GM10266 (cell line): ENCODE data around the gene ATG7.
"Not testable (repeated sequence)": the region's sequence is repeated elsewhere in the genome, so short reads cannot be mapped to it uniquely, and the experiment has no call there.

Source experiments
- DNase-seq: peaks from one replicate; pipeline ENCODE4 v3.0.0; 2012; ENCODE audit errors: extremely low spot score
- TF ChIP-seq, protein P1 (sequence below): IDR thresholded peaks from 2 replicates; pipeline ENCODE4 v1.5.1; 2012; ENCODE audit warnings: mild to moderate bottlenecking, low read depth; ENCODE audit not compliant: control insufficient read depth, insufficient read depth; ENCODE audit errors: missing control alignments

ATG7 gene

DNA sequence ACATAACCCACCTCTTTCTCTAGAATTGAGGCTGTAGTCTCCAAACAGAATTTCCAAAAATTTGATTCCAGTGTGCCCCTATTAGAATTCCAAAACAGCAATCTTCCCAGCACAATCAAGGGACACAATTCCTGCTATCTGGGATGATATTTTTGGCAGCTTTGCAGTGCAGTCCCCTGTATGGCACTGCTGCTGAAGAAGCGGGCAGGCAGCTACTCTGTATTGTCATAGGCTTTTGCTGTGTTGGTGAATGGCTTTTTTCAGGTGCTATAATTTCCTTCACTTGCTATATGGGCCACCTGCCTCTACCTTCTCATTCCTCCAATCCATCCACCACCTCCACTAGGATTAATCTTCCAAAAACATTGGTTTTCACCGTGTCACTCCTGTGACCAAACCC is 226.0 kb downstream of the ATG7 start:
- no peak for DNase-seq
- TF ChIP-seq, protein P1, sequence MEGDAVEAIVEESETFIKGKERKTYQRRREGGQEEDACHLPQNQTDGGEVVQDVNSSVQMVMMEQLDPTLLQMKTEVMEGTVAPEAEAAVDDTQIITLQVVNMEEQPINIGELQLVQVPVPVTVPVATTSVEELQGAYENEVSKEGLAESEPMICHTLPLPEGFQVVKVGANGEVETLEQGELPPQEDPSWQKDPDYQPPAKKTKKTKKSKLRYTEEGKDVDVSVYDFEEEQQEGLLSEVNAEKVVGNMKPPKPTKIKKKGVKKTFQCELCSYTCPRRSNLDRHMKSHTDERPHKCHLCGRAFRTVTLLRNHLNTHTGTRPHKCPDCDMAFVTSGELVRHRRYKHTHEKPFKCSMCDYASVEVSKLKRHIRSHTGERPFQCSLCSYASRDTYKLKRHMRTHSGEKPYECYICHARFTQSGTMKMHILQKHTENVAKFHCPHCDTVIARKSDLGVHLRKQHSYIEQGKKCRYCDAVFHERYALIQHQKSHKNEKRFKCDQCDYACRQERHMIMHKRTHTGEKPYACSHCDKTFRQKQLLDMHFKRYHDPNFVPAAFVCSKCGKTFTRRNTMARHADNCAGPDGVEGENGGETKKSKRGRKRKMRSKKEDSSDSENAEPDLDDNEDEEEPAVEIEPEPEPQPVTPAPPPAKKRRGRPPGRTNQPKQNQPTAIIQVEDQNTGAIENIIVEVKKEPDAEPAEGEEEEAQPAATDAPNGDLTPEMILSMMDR: no peak

DNA sequence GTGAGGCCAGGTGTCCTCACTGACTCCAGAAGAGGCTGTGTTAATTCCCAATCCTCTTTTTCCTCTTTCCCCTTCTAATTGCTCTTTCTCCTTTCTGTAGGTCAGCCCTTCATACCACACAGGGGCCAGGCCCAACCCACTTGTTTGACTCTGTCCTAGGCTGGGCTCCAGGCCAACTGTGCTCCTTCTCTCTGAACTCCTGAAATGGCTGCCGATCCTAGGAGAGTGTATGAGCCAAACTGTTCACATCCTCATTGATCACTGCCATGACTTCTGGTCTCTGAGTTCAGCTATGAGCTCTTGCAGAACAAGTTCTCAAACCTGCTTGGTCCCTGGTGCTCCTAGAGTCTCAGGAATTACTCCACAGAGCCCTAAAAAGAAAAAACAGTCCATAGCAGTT is 226.4 kb downstream of the ATG7 start:
- DNase-seq: no peak
- TF ChIP-seq, protein P1: no peak

DNA sequence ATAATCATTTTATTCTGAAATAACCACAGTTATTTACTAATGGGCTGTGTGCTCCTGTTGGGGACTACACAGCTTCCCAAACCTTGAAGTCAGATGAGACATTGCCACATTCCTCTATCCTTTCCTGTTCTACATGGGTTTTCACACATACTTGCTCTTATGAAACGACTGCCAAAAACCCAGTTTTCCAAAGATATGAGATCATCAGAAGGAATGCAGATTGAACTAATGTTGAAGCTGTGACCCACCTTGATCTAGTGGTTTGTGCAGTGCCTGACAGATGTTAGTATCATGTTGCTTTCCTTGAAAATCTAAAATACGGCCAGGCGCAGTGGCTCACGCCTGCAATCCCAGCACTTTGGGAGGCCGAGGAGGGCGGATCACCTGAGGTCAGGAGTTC is 226.9 kb downstream of the ATG7 start:
- DNase-seq: no peak
- TF ChIP-seq, protein P1: no peak

DNA sequence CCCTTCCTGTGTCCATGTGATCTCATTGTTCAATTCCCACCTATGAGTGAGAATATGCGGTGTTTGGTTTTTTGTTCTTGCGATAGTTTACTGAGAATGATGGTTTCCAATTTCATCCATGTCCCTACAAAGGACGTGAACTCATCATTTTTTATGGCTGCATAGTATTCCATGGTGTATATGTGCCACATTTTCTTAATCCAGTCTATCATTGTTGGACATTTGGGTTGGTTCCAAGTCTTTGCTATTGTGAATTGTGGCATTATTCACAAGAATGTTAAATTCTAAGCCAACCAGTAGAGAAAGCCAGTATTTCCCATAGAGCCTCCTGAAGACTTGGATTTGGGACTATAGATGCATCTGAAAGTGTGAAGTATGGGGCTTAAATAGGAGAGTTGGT is 230.2 kb downstream of the ATG7 start:
- not testable (repeated sequence) for DNase-seq

DNA sequence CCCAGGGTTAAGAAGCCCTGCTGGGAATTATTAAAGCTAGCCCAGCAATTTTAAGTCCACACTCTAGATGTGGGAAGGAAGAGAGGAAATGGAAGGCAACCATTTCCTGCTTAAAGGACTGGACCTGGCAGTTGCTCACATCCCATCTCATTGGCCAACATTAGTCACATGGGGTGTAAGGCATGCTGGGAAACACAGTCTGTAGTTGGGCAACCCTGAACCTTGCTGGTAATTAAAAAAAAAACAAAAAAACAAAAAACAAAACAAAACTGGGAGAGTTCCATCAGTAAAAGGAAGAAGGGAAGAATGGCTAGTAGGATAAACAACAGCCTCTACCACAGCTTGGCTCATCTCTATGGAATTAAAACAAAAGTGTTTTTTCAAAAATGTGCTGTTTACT is 235.5 kb downstream of the ATG7 start:
- TF ChIP-seq, protein P1: no peak
- DNase-seq: no peak

DNA sequence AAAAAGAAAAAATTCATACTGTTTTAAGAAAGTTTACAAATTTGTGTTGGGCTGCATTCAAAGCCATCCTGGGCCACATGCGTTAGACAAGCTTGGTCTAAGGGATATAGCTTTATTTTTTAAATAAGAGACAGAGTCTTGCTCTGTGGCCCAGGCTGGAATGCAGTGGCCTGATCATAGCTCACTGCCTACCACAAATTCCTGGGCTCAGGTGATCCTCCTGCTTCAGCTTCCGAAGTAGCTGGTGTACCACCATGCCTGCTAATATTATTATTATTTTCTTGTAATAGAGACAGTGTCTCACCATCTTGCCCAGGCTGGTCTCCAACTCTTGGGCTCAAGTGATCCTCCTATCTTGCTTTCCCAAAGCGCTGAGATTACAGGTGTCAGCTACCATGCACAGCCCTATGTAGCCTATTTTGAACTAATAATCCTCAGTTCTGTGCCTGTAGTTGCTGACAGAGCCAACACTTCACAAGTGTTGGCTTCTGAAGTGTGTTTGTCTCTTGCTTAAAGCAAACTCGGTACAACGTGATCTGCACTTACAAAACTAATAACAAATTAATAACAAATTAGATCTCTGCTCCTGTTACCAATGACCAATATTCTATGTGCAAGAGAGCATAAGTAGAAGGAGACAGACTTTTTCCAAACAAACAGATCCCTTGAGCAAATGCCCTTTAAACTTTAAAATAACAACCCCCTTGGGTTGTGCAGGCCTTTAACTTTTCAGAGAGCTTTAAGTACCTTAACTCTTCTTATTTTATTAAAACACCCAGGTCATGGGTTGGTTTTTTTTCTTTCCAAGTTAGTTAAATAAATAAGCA is 236.4 kb downstream of the ATG7 start:
- TF ChIP-seq, protein P1: no peak
- DNase-seq: no peak

DNA sequence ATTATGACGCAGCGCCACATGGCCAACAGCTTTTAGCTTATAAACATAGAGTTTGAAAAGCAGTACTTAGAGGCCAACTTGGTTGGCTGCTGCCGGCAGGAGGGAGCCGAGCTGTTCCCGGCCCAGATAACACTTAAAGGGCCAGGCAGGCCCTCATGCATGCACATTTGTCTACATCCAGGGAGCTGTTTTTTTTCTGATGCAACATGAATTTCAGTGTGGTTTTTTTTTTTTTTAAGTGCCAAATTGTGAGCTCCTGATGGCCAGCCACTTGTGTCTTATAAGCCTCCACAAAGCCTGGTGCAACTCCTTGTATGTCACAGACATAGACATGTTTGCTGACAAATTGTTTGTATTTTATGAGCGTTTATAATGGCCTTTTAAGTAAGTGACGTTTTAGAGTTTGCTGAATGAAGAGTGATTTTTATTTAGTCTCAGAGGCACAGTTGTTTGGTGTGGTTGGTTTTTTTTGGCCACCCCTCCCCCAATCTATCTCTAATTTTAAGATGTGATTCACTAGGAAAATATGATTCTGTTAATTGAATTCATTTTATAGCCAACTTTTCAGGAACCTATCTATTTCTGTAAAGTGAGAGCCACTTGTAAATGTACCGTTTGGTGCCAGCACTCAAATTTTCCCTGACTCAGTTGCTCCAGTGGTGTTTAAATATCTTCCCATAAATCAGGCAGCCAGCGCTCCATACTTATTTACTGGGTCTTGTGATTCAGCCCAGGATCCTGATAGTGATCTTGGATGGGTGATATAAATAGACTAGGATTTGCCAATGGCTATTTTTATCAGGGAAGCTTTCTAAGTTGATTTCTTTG is 237.2 kb downstream of the ATG7 start:
- TF ChIP-seq, protein P1: no peak
- DNase-seq: no peak

DNA sequence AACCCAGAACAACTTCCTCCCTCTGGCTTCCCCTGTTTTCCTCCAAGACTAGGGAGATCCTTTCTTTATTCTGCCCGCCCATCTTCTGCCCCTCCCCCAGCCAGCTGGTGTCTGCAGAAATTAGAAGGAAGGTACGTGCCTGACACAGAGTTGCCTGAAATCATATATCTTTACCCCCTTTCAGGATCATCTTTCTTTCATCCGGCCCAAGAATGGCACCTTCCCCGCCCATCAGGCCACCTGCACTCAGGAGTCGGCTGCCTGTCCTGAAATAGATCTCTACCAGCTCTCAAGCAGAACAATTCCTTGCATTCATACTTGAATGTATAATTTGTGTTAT is 237.8 kb downstream of the ATG7 start:
- no peak for DNase-seq
- TF ChIP-seq, protein P1: no peak
